Tibial nerve (tissue), 4 donors: Measurements from ENCODE around the gene PUSL1.

ENCODE experiments used
- CTCF ChIP-seq, 5 experiments: fragments of 200-600 bp in 3 of 5; fragments of 450-650 bp in 2 of 5; sonication (generic) in 3 of 5; IDR thresholded peaks; one replicate each; pipeline ENCODE4 v1.5.1; 2016 to 2019; ENCODE audit warnings: antibody characterized with exemption in 5 of 5, mild to moderate bottlenecking in 3 of 5, moderate library complexity in 2 of 5
- EP300 ChIP-seq, 2 donors: sonication (generic); formaldehyde crosslinking; IDR thresholded peaks; one replicate each; pipeline ENCODE4 v1.6.1; 2017; ENCODE audit warnings: antibody characterized with exemption in 2 of 2, mild to moderate bottlenecking in 1 of 2
- POLR2A ChIP-seq, 2 donors: fragments of 450-650 bp; IDR thresholded peaks; one replicate each; pipeline ENCODE4 v1.6.1; 2017; ENCODE audit warnings: antibody characterized with exemption in 2 of 2, mild to moderate bottlenecking in 2 of 2, moderate library complexity in 2 of 2

GRCh38 chr1:1330366-1331067 lies 22.1 kb downstream of the PUSL1 start:
- TF ChIP-seq CTCF (IDR thresholded peaks at IDR 0.05) (no peak), POLR2A (IDR thresholded peaks at IDR 0.05) (no peak), EP300 (IDR thresholded peaks at IDR 0.05) (peak in 1 of 2 donors; percentile 36)
